GM18907 (cell line): ENCODE results near the gene RTN4R.
"Not testable (repeated sequence)": the region's sequence is repeated elsewhere in the genome, so short reads cannot be mapped to it uniquely, and the experiment has no call there.

Experiments
- ATAC-seq: cut with Tn5 transposase; IDR thresholded peaks from one replicate; pipeline ENCODE4 v1.9.1; 2021; ENCODE audit warnings: mild to moderate bottlenecking, moderate library complexity; ENCODE audit not compliant: unreplicated experiment

The RTN4R gene

DNA sequence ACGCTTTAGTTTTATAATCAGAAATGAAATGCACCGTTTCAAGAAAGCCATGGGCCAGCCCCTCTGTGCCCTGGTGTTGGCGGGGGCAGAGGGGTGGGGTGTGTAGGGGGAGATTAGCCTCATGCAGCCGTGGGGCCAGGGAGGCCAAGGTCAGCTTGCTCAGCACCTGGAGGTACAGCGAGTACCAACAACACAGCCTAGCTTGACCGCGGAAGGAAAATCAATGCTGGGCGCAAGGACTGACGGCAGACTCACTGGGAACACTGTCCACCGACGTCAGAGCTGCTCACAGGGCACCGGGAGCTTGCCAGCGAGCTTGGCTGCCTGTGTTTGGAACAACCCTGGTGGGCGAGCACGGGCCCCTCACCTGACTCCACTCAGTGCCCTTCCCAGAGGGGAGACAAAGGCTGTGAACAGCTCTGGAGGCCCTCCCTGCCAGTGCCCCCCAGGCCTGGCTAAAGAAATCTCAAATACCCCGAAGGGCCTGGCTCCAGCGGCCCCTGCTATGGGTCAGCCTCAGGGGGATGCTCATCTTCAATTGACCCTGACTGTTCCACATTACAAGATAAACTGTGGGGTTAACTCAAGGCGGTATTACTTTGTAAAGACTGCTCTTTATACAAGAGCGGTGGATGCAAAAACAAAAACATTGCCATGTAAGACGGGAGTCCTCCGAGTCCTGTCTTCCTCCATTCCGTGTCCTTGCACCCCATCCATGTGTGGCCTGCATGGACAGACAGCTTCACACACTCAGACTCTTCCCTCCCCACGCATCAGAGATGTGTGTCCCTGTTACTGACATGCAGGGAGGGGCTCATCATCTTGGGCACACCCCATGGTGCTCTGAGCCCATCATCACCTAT lies 21.3 kb upstream of the RTN4R start:
- not testable (repeated sequence) for ATAC-seq

GRCh38 chr22:20286784-20287423 lies 18.8 kb upstream of the RTN4R start:
- ATAC-seq: not testable (repeated sequence)

GRCh38 chr22:20286312-20286660 lies 18.2 kb upstream of the RTN4R start:
- not testable (repeated sequence) for ATAC-seq

DNA sequence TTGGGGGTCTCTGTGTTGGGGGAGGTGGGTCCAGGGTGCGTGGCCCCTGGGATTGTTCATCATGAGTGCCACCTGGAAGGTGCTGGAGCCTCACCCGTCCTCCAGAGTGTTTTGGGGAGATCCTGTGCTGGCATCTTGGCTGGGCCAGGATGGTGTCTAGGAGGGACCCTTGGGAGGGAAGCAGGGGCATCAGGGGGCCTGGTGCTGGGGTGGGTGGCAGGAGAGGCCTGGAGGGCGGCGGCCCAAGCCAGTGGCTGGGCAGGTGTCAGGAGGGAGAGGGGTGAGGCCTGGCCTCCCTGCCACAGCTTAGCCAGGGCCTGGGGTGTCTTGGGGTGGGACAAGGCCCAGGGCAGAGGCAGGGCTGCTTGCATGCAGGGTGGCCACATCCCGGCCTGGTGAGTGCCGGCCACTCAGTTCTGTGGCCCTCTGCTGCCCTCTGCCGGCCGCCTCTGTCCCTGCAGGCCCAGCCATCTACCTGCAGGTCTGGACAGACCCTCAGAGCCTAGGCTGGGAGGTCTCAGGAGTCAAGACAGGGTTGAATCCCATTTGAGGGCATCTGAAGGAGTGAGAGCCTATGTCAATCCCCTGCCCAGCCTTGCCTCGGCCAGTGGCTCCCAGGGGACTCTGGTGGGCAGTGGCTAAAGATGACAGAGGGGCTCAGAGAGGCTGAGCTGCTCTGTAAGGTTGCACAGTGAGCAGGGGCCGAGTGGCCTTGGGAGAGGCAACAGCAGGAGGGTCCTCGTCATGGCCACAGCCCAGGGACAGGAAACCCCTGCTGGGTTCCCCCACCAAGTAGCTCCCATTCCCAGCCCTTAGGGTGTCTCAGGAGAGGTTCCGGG lies 17.6 kb upstream of the RTN4R start:
- ATAC-seq: not testable (repeated sequence)

GRCh38 chr22:20284471-20285086 lies 16.5 kb upstream of the RTN4R start:
- no peak for ATAC-seq

DNA sequence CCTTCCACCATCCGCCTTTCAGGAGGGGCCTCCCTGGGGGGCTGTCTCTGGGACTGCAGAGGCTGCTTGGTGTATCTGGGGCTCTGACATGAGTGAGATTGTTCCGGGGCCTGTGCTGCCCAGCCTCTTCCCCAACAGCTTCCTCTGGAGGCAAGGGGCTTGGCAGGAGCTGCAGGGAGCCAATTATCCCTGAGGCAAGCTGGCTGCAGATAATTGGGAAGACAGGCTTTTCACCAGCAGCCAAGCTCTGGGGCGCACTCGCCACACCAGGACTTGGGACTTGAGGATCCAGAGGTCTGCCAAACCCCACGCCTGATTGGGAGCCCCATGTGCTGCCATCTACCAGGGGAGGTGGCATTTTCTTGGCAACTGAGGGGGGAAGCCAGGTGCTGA lies 15.6 kb upstream of the RTN4R start:
- ATAC-seq: no peak

GRCh38 chr22:20282901-20283673 lies 15.0 kb upstream of the RTN4R start:
- ATAC-seq: no peak

DNA sequence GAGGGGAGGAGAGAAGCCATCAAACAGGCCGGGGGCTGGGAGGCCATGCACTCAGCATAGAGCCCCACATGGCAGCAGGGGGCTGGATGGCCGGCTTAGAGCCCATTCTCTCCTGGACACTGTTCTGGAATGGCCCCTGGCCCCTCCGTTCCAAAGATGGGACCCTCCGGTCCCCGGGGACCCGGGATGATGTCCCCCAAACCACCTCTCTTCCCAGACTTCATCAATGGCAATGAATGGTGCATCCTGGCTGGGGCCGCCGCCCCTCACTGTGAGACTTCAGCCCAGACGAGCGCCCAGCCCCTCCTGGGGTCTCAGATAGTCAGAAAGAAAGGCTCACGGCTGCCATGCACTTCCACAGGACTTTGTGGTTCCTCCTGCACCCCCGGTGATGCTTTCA lies 13.8 kb upstream of the RTN4R start:
- no peak for ATAC-seq

- ATAC-seq: not testable (repeated sequence)
These were observed 13.4 kb upstream of the RTN4R start for GRCh38 chr22:20281473-20281872.

- no peak for ATAC-seq
These were observed 12.7 kb upstream of the RTN4R start for GRCh38 chr22:20280866-20281265.

GRCh38 chr22:20280163-20280562 lies 12.0 kb upstream of the RTN4R start:
- ATAC-seq: not testable (repeated sequence)

DNA sequence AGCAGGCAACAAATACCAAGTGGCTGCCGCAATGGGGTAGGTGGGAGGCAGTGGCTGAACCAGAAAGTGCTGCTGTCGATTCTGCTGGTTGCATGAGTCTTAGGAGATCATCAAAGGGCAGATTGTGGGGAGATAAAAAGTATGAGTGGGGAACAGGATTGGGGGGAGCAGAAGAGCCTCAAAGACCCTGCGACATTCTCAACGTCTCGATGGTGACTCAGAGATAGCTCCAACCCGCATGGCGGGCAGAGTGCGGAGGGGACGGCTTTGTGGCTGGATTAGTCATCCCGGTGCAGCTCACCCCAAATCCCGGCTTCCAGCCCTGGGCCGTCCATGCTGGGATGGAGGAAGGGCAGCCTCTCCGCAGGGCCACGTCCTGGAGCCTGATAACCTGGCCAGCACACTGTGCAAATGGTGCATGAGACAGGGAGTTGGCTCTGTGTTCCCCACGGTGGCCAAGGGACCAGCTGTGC lies 11.6 kb upstream of the RTN4R start:
- ATAC-seq: no peak

DNA sequence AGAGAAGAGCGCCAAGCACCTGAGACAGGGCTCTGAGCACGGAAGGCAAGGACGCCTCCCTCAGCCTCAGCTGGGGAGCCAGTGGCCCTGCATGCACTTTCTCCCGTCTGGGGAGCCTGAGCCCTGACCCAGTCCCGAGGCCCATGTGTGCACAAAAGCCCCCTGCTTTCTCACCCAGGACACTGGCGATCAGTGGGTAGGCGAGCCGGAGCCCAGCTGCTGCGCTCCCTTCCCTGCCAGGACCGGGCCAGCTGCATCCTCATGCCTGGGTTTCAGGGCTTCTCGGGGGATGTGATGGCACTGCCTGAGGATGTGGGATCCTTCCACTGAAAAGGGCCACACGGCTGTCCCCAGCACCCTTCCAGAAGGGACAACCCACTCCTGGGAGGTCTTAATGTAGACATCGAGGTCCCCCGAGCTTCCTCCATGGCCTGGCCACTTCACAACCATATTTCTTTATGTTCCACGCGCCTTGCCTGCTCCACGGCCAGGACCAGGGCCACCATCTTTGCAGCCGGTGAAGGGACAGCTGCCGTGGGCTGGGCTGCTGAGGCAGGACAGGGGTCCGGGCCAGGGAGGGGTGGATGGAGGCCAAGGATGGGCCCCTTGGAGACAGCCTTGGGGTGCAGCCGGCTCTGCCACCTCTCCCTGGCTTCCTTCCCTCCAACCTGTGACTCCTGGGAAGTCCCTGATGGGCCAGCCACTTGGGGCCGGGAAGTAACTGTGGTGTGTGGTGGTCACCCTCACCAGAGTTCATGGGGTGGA lies 10.8 kb upstream of the RTN4R start:
- not testable (repeated sequence) for ATAC-seq

DNA sequence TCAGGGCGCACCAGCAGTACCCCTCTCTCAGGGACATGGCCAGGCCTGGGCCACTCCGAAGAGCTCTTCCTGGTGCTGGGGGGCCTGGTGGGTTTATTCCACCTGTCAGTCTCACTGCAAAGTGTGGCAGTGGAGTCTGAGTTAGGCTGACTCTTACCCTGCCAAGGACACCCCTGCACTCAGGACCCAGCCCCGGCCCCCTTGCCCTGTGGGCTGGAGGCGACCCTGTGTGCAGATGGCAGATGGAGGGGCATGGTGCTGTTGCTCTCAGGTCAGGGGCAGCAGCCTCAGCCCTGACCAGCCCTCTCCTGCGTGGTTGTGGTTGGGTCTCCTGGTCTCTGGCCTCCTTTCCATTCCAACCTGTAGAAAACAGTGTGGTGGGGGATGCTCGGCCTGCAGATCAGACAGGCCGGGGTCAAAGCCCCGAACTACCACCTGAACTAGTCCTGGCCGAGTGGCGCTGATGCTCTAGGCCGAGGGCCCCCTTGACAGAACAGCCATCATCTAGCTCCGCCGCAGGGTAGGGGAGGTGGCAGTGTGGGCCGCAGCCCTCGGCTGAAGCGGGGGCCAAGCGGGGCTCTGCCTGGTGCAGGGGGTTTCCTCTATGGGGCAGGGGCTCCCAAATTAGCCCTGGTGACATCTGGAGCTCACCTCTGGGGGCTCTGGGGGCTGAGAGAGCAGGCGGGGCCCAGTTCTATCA lies 10.0 kb upstream of the RTN4R start:
- ATAC-seq: not testable (repeated sequence)

DNA sequence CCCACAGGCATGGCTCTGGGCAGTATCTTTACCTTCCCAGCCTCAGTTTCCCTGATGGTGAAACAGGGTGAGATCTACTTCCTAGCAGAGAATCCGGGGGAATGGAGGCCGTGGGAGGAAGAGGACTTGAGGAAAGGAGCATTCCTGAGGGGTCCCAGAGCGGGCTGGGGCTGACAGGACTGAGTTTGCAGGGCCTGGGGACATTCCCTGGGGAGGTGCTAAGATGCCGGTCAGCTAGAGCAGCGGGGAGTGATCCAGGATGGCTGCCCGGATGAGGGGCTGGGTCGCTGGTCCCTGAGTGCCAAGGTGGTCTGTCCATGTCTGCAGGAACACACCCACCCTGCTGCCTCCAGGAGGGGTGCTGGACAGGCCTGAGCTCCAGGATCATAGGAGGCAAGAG lies 8.3 kb upstream of the RTN4R start:
- ATAC-seq: no peak

- no peak for ATAC-seq
These were observed 7.7 kb upstream of the RTN4R start for GRCh38 chr22:20275836-20276235.

- ATAC-seq: not testable (repeated sequence)
These were observed 7.2 kb upstream of the RTN4R start for GRCh38 chr22:20275325-20275724.

DNA sequence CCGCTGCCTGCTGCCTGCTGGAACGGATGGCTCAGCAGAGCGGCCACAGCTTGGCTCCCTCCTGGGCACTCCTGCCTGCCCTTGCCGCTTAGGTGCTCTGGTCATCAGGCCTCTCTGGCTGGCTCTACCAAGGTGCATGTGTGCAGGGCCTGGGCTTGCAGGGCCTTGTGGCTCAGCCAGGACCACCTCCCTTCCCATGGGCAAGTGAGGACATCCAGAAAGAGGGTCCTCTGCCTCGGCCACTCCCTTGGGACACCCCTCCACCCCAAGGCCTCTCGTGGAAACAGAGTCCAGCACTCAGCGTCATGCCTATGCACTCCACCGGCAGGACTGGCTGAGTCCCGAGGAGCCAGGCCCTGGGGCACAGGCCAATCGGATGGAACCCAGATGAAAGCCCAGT lies 6.3 kb upstream of the RTN4R start:
- not testable (repeated sequence) for ATAC-seq

DNA sequence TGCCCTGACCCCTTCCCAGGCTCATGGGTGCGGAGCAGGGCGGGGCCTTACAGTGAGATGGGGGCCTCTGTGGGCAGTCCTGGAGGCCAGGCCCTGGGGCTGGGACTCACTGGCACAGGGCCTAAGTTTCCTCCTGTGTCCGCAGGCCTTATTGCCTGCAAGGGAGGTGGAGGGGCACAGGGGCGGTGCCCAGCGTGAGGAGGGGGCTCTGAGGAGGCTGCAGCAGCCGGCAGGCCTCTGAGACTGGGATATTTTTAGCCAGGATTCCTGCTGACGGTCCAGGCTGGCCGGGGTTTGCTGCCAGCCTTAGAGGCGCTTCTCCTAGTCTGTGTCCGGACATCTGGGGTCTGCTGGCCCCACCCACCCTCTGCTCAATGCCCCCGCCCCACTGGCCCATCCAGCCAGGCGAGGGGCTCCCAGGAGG lies 5.7 kb upstream of the RTN4R start:
- ATAC-seq: no peak
